Measurements from ENCODE around the gene APCDD1L. TPM values are rescaled to one million over a fixed set of nuclear protein-coding genes. Genes with fewer than 3 reads are reported as not detected.

Gene APCDD1L
- total and polyA plus RNA-seq, 2 of the 8 experiments (the other 6 are each of a cell fraction or from before 2014, with no cell fraction given): 0.83 to 3.1 TPM

GRCh38 chr20:58452667-58453255, 62.4 kb downstream of the APCDD1L start:
- Histone ChIP-seq H2BK20ac (ENCODE audit: low read length) (no peak overlapping the region), H3K23ac (ENCODE audit: insufficient read length) (no peak overlapping the region), H3K79me2 (ENCODE audit: control insufficient read depth in 1 of 2, insufficient read depth in 2 of 2, low read length in 2 of 2) (no peaks in the 10 kb centered on the region), H2BK15ac (ENCODE audit: low read length) (no peak overlapping the region), H3K9ac (replicated peaks in 1 of 4; ENCODE audit: extremely low read depth in 1 of 4, low read depth in 3 of 4, low read length in 3 of 4) (no peak overlapping the region), H4K5ac (ENCODE audit: insufficient read length, low read depth, low read length) (no peak overlapping the region), H4K20me1 (replicated peaks in 1 of 2; ENCODE audit: control insufficient read depth in 1 of 2, insufficient read depth in 2 of 2, low read length in 2 of 2) (no peaks in the 10 kb centered on the region), H2BK5ac (ENCODE audit: low read depth, low read length) (0 out of 2 replicates have a peak overlapping the region, but pooled peaks have one; percentile 4), H3K79me1 (ENCODE audit: low read depth, low read length) (no peaks in the 10 kb centered on the region), H4K8ac (ENCODE audit: extremely low read depth, insufficient read depth, low read length) (no peak overlapping the region), H3K4me3 (ENCODE audit: extremely low read depth in 1 of 4, insufficient read depth in 2 of 4, low read depth in 3 of 4, low read length in 4 of 4) (0 out of 8 replicates have a peak overlapping the region, but pooled peaks of 1 of the 4 experiments have one; percentile 7), H3K4me1 (replicated peaks in 1 of 4; ENCODE audit: control insufficient read depth in 3 of 4, insufficient read depth in 4 of 4, low read length in 3 of 4) (peaks cover 6 to 11% (median 8%) of the 10 kb centered on the region in 4 experiments), H4K91ac (replicated peaks; ENCODE audit: insufficient read length, low read length) (no peak overlapping the region), H2AFZ (ENCODE audit: low read length) (no peak overlapping the region), H3K4me2 (ENCODE audit: insufficient read depth in 1 of 2, low read depth in 2 of 2, low read length in 2 of 2) (peak overlapping the region; percentile 29 to 30; a peak in 3 of 4 replicates), H3K27me3 (replicated peaks in 1 of 4; ENCODE audit: control insufficient read depth in 3 of 4, extremely low read depth in 1 of 4, insufficient read depth in 3 of 4, low read length in 3 of 4) (no peaks in the 10 kb centered on the region), H3K14ac (ENCODE audit: insufficient read length) (no peak overlapping the region), H3K23me2 (ENCODE audit: low read depth, low read length) (no peaks in the 10 kb centered on the region), H2BK120ac (replicated peaks; ENCODE audit: low read depth, low read length) (no peak overlapping the region), H3K56ac (replicated peaks; ENCODE audit: insufficient read length, low read depth, low read length) (no peak overlapping the region), H3K18ac (ENCODE audit: extremely low read depth, low read length) (no peak overlapping the region), H3K9me3 (ENCODE audit: insufficient read depth in 2 of 2, low read depth in 1 of 2, low read length in 1 of 2) (no peaks in the 10 kb centered on the region), H3K36me3 (ENCODE audit: control insufficient read depth in 2 of 4, insufficient read depth in 4 of 4, low read length in 3 of 4) (no peaks in the 10 kb centered on the region; a peak in 1 of 8 replicates), H2BK12ac (ENCODE audit: low read depth, low read length) (0 out of 2 replicates have a peak overlapping the region, but pooled peaks have one; percentile 6), H3K4ac (replicated peaks; ENCODE audit: insufficient read length, low read depth, low read length) (no peak overlapping the region), H2AK5ac (ENCODE audit: low read depth, low read length) (no peak overlapping the region), H3K27ac (ENCODE audit: low read depth, low read length) (no peak overlapping the region)
- TF ChIP-seq TEAD4 (IDR thresholded peaks at IDR 0.05; ENCODE audit: low read depth, low read length): peak; percentile 63; the same call in 1 of the 2 replicates
- no peak for TF ChIP-seq HDAC6 (IDR thresholded peaks at IDR 0.05; ENCODE audit: low read depth, low read length)
- no peak for TF ChIP-seq CBX5 (IDR thresholded peaks at IDR 0.05; ENCODE audit: low read depth, low read length)
- TF ChIP-seq RNF2 (IDR thresholded peaks at IDR 0.05; ENCODE audit: borderline replicate concordance, low read depth, low read length, missing control alignments, poor library complexity, severe bottlenecking): no peak
- FAIRE-seq (no peak), DNase-seq (ENCODE audit: low read depth in 1 of 2, low spot score in 2 of 2) (no peak)
- 58% methylated on average over 4 of the region's 4 CpGs; no CpG with 5 or more reads in 1 of the 2 experiments for WGBS, 2 experiments (ENCODE audit: extremely low coverage in 1 of 2, insufficient coverage in 1 of 2, insufficient read length in 1 of 2, insufficient replicate concordance in 2 of 2, low coverage in 1 of 2, low lambda C conversion rate in 2 of 2, missing lambda C conversion rate in 1 of 2)
- ChIA-PET CTCF (ENCODE audit: partially characterized antibody) (interaction anchor here (0.7 to 2.4 kb wide), 9 partner anchors 10 to 526 kb away, joined by 3 to 5 read pairs (median 3); no protein-coding TSS in a partner anchor), POLR2A (ENCODE audit: partially characterized antibody) (interaction anchor here (1.4 to 1.7 kb wide), 2 partner anchors 10 to 224 kb away, joined by 4 to 7 read pairs; partner anchors contain the start of gene ANKRD60)
